GM19099 (cell line): Measurements from ENCODE around the gene LRRC3C.

ENCODE experiments used
- POLR2A ChIP-seq: IDR thresholded peaks from 3 replicates; pipeline ENCODE4 v1.6.1; 2011; ENCODE audit warnings: low read depth; ENCODE audit not compliant: insufficient read length; ENCODE audit errors: extremely low read depth

Gene LRRC3C

GRCh38 chr17:39927101-39927928 is at the start of gene LRRC3C, which contains the start of gene ORMDL3:
TSS of gene LRRC3C (plus strand) at chr17:39927732. CDS start at chr17:39941524, 13,792 bp downstream.
TSS of gene ORMDL3 (minus strand) at chr17:39927601. CDS start at chr17:39924203, 3,398 bp downstream.
- TF ChIP-seq POLR2A: peak; percentile 78

- no peak for TF ChIP-seq POLR2A
These were observed 40.5 kb upstream of the LRRC3C start for GRCh38 chr17:39887078-39887477.

- no peak for TF ChIP-seq POLR2A
These were observed 38.3 kb upstream of the LRRC3C start for GRCh38 chr17:39889200-39889599.

GRCh38 chr17:39894681-39895376 is 32.7 kb upstream of the LRRC3C start:
- no peak for TF ChIP-seq POLR2A

GRCh38 chr17:39898088-39898487 is 29.4 kb upstream of the LRRC3C start:
- no peak for TF ChIP-seq POLR2A

- no peak for TF ChIP-seq POLR2A
These were observed 28.3 kb upstream of the LRRC3C start for GRCh38 chr17:39899215-39899614.

GRCh38 chr17:39903158-39903884 is 24.2 kb upstream of the LRRC3C start:
- no peak for TF ChIP-seq POLR2A

- no peak for TF ChIP-seq POLR2A
These were observed 22.6 kb upstream of the LRRC3C start for GRCh38 chr17:39904990-39905288.

- no peak for TF ChIP-seq POLR2A
These were observed 18.7 kb upstream of the LRRC3C start for GRCh38 chr17:39908789-39909352.

- no peak for TF ChIP-seq POLR2A
These were observed 13.5 kb upstream of the LRRC3C start for GRCh38 chr17:39913989-39914388.

GRCh38 chr17:39915559-39915958 is 12.0 kb upstream of the LRRC3C start:
- TF ChIP-seq POLR2A: no peak

GRCh38 chr17:39916918-39917317 is 10.6 kb upstream of the LRRC3C start:
- no peak for TF ChIP-seq POLR2A

GRCh38 chr17:39919087-39919683 is 8.3 kb upstream of the LRRC3C start:
- TF ChIP-seq POLR2A: no peak
